IMR-90 (cell line): ENCODE measurements around the gene NFASC. TPM values are rescaled to one million over a fixed set of nuclear protein-coding genes. Genes with fewer than 3 reads are reported as not detected.

Experiments used
- ATAC-seq: fragments of 200-7000 bp; cut with Tn5 transposase; 2 replicates; pipeline ENCODE4 v1.9.1; 2020; ENCODE audit warnings: low read depth, mild to moderate bottlenecking, moderate library complexity
- BruUV-seq: library from RNA; stranded (reverse); fragments of 400-500 nt; replicated peaks from 2 replicates; lab custom pipeline; 2021; lab: Mats Ljungman, UMichigan
- CTCF ChIA-PET: fragments of 300-600 bp; formaldehyde crosslinking; extraction: SDS; loops from one replicate; lab custom pipeline; 2021; ENCODE audit warnings: antibody characterized with exemption; lab: Yijun Ruan, JAX
- POLR2A ChIA-PET: fragments of 300-600 bp; sonication (Branson Sonifier 250); formaldehyde crosslinking; loops from one replicate; lab custom pipeline; 2022; ENCODE audit warnings: antibody characterized with exemption; ENCODE audit not compliant: unreplicated experiment; lab: Charles Lee
- DNase-seq: peaks from one replicate; pipeline ENCODE4 v3.0.0; 2013
- H2AFZ ChIP-seq: replicated peaks from 2 replicates; pipeline ENCODE3; 2013; ENCODE audit warnings: low read length, mild to moderate bottlenecking; ENCODE audit not compliant: poor library complexity
- H2AK5ac ChIP-seq: 2 replicates; pipeline ENCODE4 v1.6.1; 2013; ENCODE audit warnings: low read depth, low read length, inconsistent platforms
- H2AK9ac ChIP-seq: replicated peaks from 2 replicates; pipeline ENCODE3; 2013; ENCODE audit warnings: mild to moderate bottlenecking, low read depth, low read length, moderate library complexity; ENCODE audit not compliant: poor library complexity
- H2BK120ac ChIP-seq: 2 replicates; pipeline ENCODE4 v1.6.1; 2013; ENCODE audit warnings: low read depth, low read length, inconsistent platforms
- H2BK15ac ChIP-seq: 3 replicates; pipeline ENCODE4 v1.6.1; 2013; ENCODE audit warnings: low read depth, low read length, inconsistent platforms
- H2BK20ac ChIP-seq: 2 replicates; pipeline ENCODE4 v1.6.1; 2013; ENCODE audit warnings: low read depth, mild to moderate bottlenecking, inconsistent platforms, low read length, moderate library complexity
- H2BK5ac ChIP-seq: 2 replicates; pipeline ENCODE4 v1.6.1; 2013; ENCODE audit warnings: mild to moderate bottlenecking, low read depth, low read length, inconsistent platforms; ENCODE audit not compliant: poor library complexity, severe bottlenecking
- H3K14ac ChIP-seq: replicated peaks from 2 replicates; pipeline ENCODE4 v1.6.1; 2013; ENCODE audit warnings: low read depth, low read length, inconsistent platforms
- H3K18ac ChIP-seq: 2 replicates; pipeline ENCODE4 v1.6.1; 2013; ENCODE audit warnings: low read depth, low read length, control low read depth
- H3K23ac ChIP-seq: 2 replicates; pipeline ENCODE4 v1.6.1; 2013; ENCODE audit warnings: low read depth, low read length, inconsistent platforms
- H3K27ac ChIP-seq: 2 replicates; pipeline ENCODE4 v1.5.1; 2013; ENCODE audit warnings: mild to moderate bottlenecking, control low read depth, low read length; ENCODE audit not compliant: insufficient read depth
- H3K27me3 ChIP-seq: 2 replicates; pipeline ENCODE4 v1.6.1; 2013; ENCODE audit warnings: low read length; ENCODE audit not compliant: control insufficient read depth, insufficient read depth
- H3K36me3 ChIP-seq: 2 replicates; pipeline ENCODE4 v1.6.1; 2013; ENCODE audit warnings: low read length, mixed read lengths; ENCODE audit not compliant: control insufficient read depth, insufficient read depth
- H3K4ac ChIP-seq: 2 replicates; pipeline ENCODE4 v1.6.1; 2013; ENCODE audit warnings: low read depth, low read length, inconsistent platforms
- H3K4me1 ChIP-seq: 2 replicates; pipeline ENCODE4 v1.6.1; 2013; ENCODE audit warnings: low read length, mixed read lengths; ENCODE audit not compliant: control insufficient read depth, insufficient read depth
- H3K4me2 ChIP-seq: 2 replicates; pipeline ENCODE4 v1.6.1; 2013; ENCODE audit warnings: low read depth, mild to moderate bottlenecking, control low read depth, low read length, moderate library complexity
- H3K4me3 ChIP-seq: 2 replicates; pipeline ENCODE4 v1.5.1; 2013; ENCODE audit warnings: low read depth, mild to moderate bottlenecking, control low read depth, low read length, moderate library complexity; ENCODE audit not compliant: insufficient read depth
- H3K56ac ChIP-seq: 2 replicates; pipeline ENCODE4 v1.6.1; 2013; ENCODE audit warnings: low read length, inconsistent platforms; ENCODE audit not compliant: insufficient read depth; ENCODE audit errors: extremely low read depth
- H3K79me1 ChIP-seq, 2 experiments: 2 replicates each; pipeline ENCODE4 v1.6.1; 2013; ENCODE audit warnings: low read length in 2 of 2, inconsistent platforms in 1 of 2, low read depth in 1 of 2
- H3K9ac ChIP-seq: 2 replicates; pipeline ENCODE4 v1.6.1; 2013; ENCODE audit warnings: low read depth, low read length, control low read depth
- H3K9me1 ChIP-seq: 2 replicates; pipeline ENCODE4 v1.6.1; 2013; ENCODE audit warnings: low read length, inconsistent platforms; ENCODE audit not compliant: insufficient read depth
- H3K9me3 ChIP-seq: 2 replicates; pipeline ENCODE4 v1.6.1; 2013; ENCODE audit warnings: low read length; ENCODE audit not compliant: control insufficient read depth, insufficient read depth
- H4K20me1 ChIP-seq: 2 replicates; pipeline ENCODE4 v1.6.1; 2013; ENCODE audit warnings: low read length, inconsistent platforms; ENCODE audit not compliant: insufficient read depth
- H4K5ac ChIP-seq: 2 replicates; pipeline ENCODE4 v1.6.1; 2013; ENCODE audit warnings: mild to moderate bottlenecking, low read depth, low read length, control low read depth
- H4K8ac ChIP-seq, 2 experiments: 2 replicates each; pipeline ENCODE4 v1.6.1; 2013; ENCODE audit warnings: low read depth in 2 of 2, low read length in 2 of 2, control low read depth in 1 of 2, inconsistent platforms in 1 of 2
- H4K91ac ChIP-seq: 2 replicates; pipeline ENCODE4 v1.6.1; 2013; ENCODE audit warnings: low read depth, low read length, inconsistent platforms; ENCODE audit not compliant: insufficient read depth
- MAFK ChIP-seq: IDR thresholded peaks from 2 replicates; pipeline ENCODE4 v1.6.1; 2012; ENCODE audit warnings: low read depth, low read length, improper control_type of control experiment
- MAZ ChIP-seq: IDR thresholded peaks from 2 replicates; pipeline ENCODE4 v1.6.1; 2012; ENCODE audit warnings: low read depth, mild to moderate bottlenecking, low read length, improper control_type of control experiment, moderate library complexity, borderline replicate concordance
- WGBS, 2 experiments: methylation state at CpG; one replicate each; pipeline versions ENCODE4 v1.1.5 to v1.1.7; 2013; ENCODE audit warnings: missing lambda C conversion rate in 2 of 2; ENCODE audit not compliant: insufficient read length in 1 of 2; ENCODE audit errors: extremely low coverage in 2 of 2; 5-methylcytosine and 5-hydroxymethylcytosine counted together
- dilution Hi-C: fragments of 300-500 bp; cut with HindIII; formaldehyde crosslinking; loops from one replicate; pipeline ENCODE4 v1.14.3; 2018; ENCODE audit warnings: low sequenced_read_pairs; ENCODE audit not compliant: unreplicated experiment
- in situ Hi-C: fragments of 300-500 bp; cut with MboI; formaldehyde crosslinking; loops from 3 replicates; pipeline ENCODE4 v1.14.3; 2019; ENCODE audit warnings: low sequenced_read_pairs, inconsistent platforms, mixed read lengths
- intact Hi-C: fragments of 100-400 bp; cut with micrococcal nuclease; formaldehyde crosslinking; loops from 2 replicates; pipeline ENCODE4 v1.10.0; 2022
- polyA plus RNA-seq, 3 experiments: library from polyadenylated mRNA; depleted of rRNA; stranded (reverse); fragments of >200 nt; gene quantifications; 2 replicates each; pipeline ENCODE4 v1.2.3, GENCODE V29; 2012; ENCODE audit warnings: low replicate concordance in 1 of 3
- total RNA-seq: library from RNA; depleted of rRNA; stranded (reverse); fragments of >200 nt; gene quantifications from 2 replicates; pipeline ENCODE4 v1.2.3, GENCODE V29; 2012
- TF ChIP-seq, protein P1 (sequence below): fragments of 150-350 bp; IDR thresholded peaks from 2 replicates; pipeline ENCODE4 v1.6.1; 2016; ENCODE audit warnings: low read depth, mild to moderate bottlenecking, low read length, moderate library complexity, borderline replicate concordance

Gene NFASC
- total and polyA plus RNA-seq, 2 of the 4 experiments (the other 2 are of a cell fraction) = 0.18 to 0.79 TPM

DNA sequence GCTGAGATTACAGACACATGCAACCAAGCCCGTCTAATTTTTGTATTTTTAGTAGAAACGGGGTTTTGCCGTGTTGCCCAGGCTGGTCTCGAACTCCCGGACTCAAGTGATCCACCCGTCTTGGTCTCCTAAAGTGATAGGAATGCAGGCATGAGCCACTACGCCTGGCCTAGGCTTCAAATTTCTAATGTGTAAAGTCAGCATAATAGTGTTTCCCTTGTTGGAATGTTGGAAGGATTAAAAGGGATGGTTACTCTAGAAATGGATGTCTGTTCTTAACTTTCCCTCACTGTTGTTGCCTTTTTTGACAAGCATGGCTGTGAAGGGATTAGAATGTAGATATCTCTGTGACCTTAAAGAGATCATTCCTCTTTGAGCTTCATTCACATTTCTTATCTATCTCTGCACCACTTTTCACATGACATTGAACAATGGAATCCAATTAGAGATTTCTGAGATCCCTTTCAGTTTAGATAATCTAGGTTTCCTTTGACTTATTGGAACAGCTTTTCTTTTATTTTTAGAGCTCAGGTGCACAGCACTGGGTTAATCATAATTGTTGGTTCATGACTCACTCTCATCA, 33.7 kb downstream of the NFASC start:
- peaks cover 5% of the 10 kb centered on the region for H3K27me3 ChIP-seq
- TF ChIP-seq MAFK = peak; percentile 47; the same call in 1 of the 2 replicates
- TF ChIP-seq MAZ = no peak
- TF ChIP-seq, protein P1, sequence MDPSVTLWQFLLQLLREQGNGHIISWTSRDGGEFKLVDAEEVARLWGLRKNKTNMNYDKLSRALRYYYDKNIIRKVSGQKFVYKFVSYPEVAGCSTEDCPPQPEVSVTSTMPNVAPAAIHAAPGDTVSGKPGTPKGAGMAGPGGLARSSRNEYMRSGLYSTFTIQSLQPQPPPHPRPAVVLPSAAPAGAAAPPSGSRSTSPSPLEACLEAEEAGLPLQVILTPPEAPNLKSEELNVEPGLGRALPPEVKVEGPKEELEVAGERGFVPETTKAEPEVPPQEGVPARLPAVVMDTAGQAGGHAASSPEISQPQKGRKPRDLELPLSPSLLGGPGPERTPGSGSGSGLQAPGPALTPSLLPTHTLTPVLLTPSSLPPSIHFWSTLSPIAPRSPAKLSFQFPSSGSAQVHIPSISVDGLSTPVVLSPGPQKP = no peak

More for the DNA sequence above, 33.7 kb downstream of the NFASC start:
- Histone ChIP-seq H3K9ac (no peak overlapping the region), H2BK20ac (no peak overlapping the region), H3K27ac (no peak overlapping the region), H3K18ac (no peak overlapping the region), H3K14ac (no peak overlapping the region), H4K91ac (no peak overlapping the region), H2AK5ac (no peak overlapping the region), H3K4me2 (no peak overlapping the region), H4K8ac (no peak overlapping the region), H4K5ac (no peak overlapping the region), H3K23ac (no peak overlapping the region), H2BK15ac (no peak overlapping the region), H3K36me3 (no peaks in the 10 kb centered on the region), H4K20me1 (no peaks in the 10 kb centered on the region), H3K9me1 (no peaks in the 10 kb centered on the region), H3K4me3 (no peak overlapping the region), H2AK9ac (no peak overlapping the region), H3K4me1 (no peaks in the 10 kb centered on the region), H3K56ac (no peak overlapping the region), H3K79me1 (no peaks in the 10 kb centered on the region), H3K9me3 (no peaks in the 10 kb centered on the region), H3K4ac (no peak overlapping the region), H2BK5ac (no peak overlapping the region), H2AFZ (no peak overlapping the region), H2BK120ac (no peak overlapping the region)
- in situ Hi-C loops = no loop called here
- intact Hi-C loops = no loop called here
- ChIA-PET CTCF (no interaction called here), POLR2A (no interaction called here)
- WGBS, 2 experiments = 66% methylated on average over 4 of the region's 7 CpGs; no CpG with 5 or more reads in 1 of the 2 experiments
- no peak for DNase-seq
- no peak for ATAC-seq
- dilution Hi-C loops = no loop called here
- BruUV-seq = no TSS peak
